GM08714 (cell line): Measurements from ENCODE around the gene LSM14A.

Experiments
- H3K4me3 ChIP-seq: fragments of 200-500 bp; sonication (Bioruptor generic); 2 replicates; pipeline ENCODE4 v1.5.1; 2014; ENCODE audit warnings: mild to moderate bottlenecking, low read length, inconsistent platforms
- ZNF274 ChIP-seq: IDR thresholded peaks from 2 replicates; pipeline ENCODE4 v1.6.1; 2012; ENCODE audit warnings: mild to moderate bottlenecking, low read depth, low read length

LSM14A gene

DNA sequence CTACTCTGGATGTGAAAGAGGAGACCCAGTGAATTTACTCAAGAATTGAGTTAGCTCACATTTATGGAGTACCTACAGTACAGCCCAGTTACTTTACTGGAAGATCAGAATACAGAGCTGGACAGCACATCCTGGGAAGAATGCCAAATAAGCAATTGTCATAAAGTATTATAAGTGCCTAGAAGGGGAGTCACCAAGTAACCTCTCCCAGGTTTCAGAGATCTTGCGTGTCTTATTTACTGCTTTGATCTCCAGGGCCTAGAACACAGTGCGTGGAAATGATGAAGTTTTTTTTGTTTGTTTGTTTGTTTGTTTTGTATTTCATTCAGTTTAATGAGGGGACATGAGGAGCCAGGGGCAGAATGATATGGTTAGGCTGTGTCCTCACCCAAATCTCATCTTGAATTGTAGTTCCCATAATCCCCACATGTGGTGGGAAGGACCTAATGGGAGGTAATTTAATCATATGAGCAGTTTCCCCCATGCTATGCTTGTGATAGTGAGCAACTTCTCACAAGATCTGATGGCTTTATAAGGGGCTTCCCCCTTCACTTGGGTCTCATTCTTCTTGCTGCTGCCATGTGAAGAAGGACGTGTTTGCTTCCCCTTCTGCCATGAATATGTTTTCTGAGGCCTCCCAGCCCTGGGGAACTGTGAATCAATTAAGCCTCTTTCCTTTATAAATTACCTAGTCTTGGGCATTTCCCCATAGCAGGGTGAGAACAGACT is 87.2 kb downstream of the LSM14A start:
- TF ChIP-seq ZNF274: no peak
- H3K4me3 ChIP-seq: no peak overlapping the region

DNA sequence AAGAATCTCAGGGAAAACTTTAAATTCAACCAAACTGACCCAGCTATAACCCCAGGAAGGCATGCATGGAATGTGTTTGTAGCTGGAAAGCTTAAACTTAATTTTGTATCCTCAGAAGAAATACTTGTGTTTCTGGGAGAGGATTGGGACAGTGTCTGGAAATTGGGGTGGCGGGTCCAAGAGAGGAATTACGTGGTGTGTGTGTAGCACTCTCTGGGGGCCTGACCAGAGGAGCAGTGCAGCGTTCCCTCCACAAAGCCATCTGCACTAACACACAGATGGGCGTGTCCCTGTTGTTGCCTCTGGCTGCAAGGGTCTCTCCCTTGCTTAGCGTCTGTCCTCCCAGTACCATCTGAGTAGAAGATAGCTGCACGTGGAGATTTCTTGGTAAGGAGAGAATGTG is 88.5 kb downstream of the LSM14A start:
- no peak for TF ChIP-seq ZNF274
- no peak overlapping the region for H3K4me3 ChIP-seq

DNA sequence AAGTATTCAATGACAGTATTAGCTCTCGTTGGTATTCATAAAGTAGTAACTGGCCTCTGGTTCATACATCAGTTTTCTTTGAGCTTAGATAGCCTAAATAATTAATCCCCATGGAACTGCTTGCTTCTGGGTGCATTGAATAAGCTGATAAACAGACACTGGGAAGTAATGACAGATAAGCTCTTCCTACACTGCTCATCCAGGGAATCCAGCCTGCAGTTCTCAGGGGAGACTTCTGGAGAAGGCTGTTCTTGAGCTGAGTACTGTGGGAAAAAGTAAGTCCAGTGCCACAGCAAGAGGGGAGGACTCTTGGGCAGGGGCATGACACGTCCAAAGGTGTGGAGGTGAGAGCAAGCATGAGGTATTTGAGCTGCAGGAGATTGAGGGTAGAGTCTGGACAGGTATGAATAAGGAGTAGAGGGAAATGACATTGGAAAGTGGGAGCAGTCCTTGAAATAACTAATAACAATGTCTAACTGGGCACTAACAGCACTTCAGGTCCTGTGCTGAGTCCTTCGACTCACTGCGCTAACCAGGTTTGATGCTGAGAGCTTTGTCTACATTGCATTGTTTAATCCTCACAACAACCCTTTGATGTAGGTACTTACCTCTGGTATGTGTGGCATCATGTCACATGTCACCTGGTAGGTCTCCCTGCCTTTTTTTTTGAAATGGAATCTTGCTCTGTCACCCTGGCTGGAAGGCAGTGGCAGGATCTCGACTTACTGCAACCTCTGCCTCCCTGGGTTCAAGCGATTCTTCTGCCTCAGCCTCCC is 89.2 kb downstream of the LSM14A start:
- no peak for TF ChIP-seq ZNF274
- H3K4me3 ChIP-seq: no peak overlapping the region

DNA sequence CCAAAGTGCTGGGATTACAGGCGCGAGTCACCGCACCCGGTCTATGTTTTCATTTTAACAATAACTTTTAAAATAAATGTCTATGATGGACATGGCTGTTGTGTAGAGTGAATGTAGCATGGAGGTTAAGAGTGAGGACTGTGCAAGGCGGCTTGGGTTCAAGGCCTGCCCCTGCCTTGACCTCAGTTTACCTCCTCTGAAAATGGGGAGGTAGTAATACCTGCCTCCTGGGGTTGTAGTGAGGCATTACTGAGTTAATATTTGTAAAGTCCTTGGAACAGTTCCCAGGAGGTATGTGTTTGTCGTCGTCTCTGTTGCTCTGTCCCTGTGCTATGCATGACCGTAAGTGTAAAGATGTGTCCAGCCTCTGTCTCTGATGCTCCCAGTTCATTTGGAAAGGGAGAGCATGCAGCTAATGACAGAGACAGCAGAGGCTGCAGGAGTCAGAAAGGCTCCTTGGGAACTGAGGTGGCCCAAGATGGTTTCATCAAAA is 91.5 kb downstream of the LSM14A start:
- no peak overlapping the region for H3K4me3 ChIP-seq
- TF ChIP-seq ZNF274: no peak

DNA sequence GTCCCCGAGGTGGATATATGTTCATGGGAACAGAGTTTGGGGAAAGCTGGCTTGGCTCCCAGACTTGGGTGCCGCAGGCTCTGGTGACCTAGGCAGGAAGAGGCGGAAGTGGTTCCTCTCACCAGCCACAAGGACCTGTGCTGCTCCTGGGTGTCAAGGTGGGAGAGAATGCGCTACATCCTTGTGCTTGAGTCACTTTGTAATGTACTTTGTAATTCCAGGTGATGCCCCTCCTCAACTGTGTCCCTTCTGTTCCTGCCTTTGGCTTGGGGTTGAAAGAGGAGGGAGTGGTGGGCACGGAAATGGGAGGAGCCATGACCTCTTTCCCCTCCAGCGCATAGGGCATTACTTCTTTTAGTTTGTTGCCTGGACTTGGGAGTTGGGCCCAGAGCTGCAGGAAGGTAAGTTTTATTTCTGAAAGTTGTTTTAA is 92.9 kb downstream of the LSM14A start:
- no peak overlapping the region for H3K4me3 ChIP-seq
- no peak for TF ChIP-seq ZNF274

DNA sequence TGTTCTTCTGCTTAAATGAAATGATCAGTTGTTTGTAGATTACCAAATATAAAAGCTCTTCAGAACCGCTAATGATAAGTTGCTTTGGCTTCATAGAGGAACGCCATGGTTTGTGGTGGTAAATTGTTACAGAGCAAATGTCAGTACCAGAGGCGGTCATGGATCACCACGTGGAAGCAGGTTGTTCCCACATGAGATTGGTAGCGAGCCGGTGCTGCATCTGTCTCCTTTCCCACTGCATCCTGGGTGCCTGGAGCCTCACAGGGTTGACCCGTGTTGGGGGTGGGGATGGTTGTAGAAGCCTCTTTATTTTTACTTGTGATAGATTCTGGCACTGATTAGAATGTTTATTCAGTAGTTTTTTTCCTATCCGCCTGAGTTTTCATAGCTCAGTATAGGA is 96.8 kb downstream of the LSM14A start:
- no peak for TF ChIP-seq ZNF274
- no peak overlapping the region for H3K4me3 ChIP-seq

DNA sequence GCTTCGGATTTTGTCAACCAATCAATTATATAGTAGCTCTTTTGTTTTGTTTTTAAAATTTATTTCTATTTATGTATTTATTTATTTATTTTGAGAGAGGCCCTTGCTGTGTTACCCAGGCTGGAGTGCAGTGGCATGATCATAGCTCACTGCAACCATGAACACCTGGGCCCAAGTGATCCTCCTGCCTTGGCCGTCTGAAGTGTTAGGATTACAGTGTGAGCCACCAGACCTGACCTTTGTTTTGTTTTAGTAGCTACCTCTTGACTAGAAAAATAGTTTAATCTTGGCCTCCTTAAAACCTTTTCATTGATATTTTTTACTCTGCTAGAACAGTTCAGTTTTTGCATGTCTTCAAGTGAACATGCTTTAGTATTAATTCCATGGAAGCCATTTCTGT is 97.2 kb downstream of the LSM14A start:
- H3K4me3 ChIP-seq: no peak overlapping the region; the same call in 1 of the 2 replicates
- TF ChIP-seq ZNF274: no peak

DNA sequence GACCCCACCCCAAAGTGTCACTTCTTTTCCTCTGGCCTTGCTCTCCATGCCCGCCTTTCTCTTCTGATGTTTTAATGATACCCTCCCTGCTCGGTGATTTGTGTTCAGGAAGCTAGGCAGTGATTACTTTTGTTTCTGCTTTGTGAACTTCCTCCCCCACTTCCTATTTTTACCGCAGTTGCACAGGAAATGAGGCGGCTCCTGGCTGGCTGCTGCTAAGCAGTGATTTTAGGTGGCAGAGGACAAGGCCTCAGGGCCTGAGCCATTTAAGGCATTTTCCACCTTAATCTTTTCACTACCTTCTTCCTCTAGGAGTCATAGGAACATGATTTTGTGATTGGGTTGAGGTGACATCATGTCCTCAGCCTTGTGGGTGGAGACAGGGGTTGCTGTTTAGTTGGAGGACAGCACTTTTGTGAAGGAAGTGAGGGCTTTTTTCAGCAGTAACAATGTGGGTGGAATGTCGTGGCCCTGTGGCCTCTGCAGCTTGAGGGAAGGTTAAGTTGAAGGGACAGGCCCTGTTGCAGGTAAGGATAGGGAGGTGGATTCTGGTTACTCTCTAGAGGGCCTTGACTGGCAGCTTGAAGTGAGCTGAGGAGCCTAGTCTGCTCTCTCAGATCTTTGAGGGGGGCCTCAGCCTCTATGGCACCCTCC is 97.8 kb downstream of the LSM14A start:
- no peak for TF ChIP-seq ZNF274
- H3K4me3 ChIP-seq: peak overlapping the region; percentile 33; the same call in 1 of the 2 replicates

DNA sequence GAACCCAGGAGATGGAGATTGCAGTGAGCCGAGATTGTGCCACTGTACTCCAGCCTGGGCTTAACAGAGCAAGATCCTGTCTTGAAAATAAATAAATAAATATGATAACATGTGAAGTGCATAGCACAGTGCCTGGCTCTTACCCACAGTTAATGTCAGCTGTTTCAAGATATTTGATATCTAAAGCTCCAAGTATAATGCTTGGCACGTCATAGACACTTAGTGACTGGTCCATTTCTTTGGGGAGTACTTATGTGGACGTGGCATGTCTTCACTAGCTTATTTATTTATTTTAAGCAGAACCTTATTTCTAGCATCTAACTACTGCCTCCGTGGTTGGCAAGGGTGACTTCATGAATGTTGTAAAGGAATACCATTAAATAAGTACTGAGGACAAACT is 100.8 kb downstream of the LSM14A start:
- no peak overlapping the region for H3K4me3 ChIP-seq
- no peak for TF ChIP-seq ZNF274

DNA sequence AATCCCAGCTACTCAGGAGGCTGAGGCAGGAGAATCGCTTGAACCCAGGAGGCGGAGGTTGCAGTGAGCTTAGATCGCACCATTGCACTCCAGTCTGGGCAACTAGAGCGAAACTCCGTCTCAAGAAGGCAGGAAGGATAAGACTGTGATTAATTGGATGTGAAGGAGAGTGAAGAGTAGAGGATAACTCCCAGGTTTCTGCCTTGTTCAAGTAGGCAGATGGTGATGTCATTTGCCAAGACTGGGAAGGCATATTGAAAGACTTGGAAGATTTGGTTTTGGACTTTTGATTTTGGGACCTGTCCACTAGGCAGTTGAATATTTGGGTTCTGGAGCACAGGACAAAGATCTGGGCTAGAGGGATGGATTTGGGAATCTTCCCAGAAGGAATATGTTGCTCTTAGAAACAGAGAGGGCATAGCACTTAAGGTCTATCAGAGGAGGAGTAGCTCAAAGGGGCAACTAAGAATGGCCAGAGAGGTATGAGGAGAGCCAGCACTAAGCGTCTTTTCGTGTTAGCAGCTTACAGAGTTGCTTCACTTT is 102.1 kb downstream of the LSM14A start:
- H3K4me3 ChIP-seq: no peak overlapping the region
- TF ChIP-seq ZNF274: no peak

DNA sequence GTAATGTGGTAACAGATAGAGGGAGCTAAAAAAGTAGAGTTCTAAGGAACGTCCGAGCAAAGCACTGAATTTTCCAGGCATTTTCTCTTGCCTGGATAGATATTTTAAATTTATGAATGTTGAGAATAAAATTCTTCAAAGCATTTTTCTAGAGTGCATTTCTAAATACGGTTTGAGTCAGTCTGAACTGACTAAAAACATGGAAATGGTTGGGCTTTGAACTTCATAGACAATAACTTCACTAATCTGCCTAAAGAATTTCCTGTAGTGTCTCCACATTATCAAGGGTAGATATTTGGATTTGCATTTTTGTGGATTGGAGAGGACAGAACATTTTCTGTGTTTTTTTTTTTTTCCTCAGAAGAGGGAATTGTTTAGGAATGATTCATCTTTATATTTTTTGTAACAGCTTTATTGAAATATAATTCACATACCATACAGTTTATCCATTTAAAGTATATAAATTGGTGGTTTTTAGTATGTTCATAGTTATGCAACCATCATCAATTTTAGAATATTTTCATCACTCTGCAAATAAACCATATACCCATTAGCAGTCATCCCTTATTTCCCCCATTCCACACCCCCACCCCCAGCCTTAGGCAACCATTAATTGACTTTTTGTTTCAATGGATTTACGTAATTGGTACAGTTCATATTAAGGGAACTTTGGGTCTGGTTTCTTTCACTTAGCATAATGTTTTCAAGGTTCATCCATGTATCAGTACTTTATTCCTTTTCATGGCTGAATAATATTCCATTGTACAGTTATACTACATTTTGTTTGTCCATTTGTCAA is 102.7 kb downstream of the LSM14A start:
- H3K4me3 ChIP-seq: no peak overlapping the region
- no peak for TF ChIP-seq ZNF274

DNA sequence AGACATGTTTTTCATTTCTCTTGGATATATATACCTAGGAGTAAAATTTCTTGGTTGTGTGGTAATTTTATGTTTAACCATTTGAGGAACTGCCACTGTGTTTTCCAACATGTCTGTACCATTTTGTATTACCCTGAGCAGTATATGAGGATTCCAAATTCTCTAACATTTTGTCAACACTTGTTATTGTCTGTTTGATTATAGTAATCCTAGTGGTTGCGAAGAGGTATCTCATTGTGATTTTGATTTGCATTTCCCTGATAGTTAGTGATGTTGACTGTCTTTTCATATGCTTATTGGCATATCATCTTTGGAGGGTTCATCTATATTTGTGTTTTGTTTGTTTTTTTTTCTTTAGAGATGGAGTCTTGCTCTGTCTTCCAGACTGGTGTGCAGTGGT is 103.4 kb downstream of the LSM14A start:
- no peak for TF ChIP-seq ZNF274
- no peak overlapping the region for H3K4me3 ChIP-seq

DNA sequence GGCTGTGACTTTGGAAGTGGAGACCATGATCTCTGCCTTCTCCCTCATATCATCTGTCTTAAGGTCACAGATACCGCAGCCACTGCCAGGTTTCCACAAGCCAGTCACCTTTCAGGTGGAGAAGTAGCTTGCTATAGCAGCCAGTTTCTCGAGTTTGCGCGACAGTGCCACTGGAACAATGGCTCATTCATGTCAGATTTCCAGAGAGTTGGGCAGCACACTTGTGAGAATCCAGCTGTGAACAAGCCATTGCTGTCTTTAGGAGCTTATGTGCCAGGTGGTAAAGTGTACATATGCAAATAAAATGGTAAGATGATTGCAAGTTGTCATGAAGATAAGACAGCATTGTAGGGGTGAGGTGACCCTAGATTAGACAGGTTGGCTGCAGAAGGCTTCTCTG is 104.3 kb downstream of the LSM14A start:
- TF ChIP-seq ZNF274: no peak
- no peak overlapping the region for H3K4me3 ChIP-seq

DNA sequence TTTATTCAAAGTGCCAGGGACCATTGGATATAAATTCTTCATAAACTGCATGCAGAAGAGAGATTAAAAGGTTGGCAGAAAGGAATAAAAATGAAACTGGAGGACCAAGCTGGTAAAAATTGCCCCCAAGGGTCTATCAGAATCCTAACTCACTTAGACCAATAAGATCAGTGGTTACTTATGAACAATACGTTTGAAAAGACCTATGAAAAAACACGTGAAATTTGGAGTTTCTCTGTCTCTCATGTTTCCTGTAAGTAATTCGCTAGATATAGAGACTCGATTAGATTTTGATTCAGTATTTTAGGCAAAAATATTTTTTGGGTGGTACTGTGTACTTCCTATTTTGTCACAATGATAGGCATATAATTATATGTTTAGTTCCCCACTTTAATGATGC is 104.9 kb downstream of the LSM14A start:
- TF ChIP-seq ZNF274: no peak
- no peak overlapping the region for H3K4me3 ChIP-seq

DNA sequence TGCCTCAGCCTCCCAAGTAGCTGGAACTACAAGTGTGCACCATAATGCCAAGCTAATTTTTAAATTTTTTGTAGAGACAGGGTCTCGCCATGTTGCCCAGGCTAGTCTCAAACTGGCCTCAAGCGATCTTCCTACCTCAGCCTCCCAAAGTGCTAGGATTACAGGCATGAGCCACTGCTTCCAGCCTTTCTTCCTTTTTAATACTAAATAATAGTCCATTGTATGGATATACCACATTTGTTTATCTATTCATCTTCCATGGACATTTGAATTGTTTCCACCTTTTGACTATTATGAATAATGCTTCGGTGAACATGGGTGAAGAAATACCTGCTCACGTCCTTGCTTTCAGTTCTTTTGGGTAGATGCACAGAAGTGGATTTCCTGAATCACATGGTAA is 106.5 kb downstream of the LSM14A start:
- TF ChIP-seq ZNF274: no peak

More for the DNA sequence above, 106.5 kb downstream of the LSM14A start:
- no peak overlapping the region for H3K4me3 ChIP-seq
